OCI-LY7 (cell line): ENCODE measurements around the gene BBLN.

Experiments
- CTCF ChIP-seq: fragments of 200-600 bp; sonication (generic); conservative IDR thresholded peaks from 2 replicates; pipeline ENCODE4 v1.5.1; 2014; ENCODE audit warnings: mild to moderate bottlenecking, antibody characterized with exemption, low read length, moderate library complexity, mixed read lengths
- EZH2phosphoT487 ChIP-seq: fragments of 200-600 bp; sonication (generic); IDR thresholded peaks from 2 replicates; pipeline ENCODE4 v1.6.1; 2018; ENCODE audit warnings: low read depth, borderline replicate concordance, mild to moderate bottlenecking, mixed run types, antibody characterized with exemption, low read length, moderate library complexity, mixed read lengths

DNA sequence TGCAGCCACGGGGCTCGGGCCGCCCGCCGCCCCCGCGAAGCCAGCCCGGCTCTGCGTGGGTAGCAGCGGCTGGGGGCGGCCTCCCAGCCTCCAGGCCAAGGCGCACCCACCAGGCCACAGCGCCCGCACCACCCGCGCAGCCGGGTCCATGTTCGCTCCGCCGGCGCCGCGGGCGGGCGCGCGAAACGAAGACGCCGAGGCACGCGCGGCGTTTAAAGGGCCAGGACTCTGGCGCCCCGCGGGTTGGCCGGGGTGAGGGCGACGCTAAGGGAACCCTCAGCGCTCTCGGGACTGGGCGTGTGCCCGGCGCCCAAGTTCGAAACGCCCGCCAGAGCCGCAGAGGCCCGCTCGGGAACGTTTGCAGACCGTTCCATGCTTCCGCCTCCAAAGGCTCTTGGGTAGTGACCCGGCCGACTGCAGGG is 32.5 kb upstream of the BBLN start, which contains the start of gene PTGES2:
- TF ChIP-seq CTCF, result no peak
- TF ChIP-seq EZH2phosphoT487, result no peak
